ENCODE results near the gene PCSK5.

PCSK5 gene

DNA sequence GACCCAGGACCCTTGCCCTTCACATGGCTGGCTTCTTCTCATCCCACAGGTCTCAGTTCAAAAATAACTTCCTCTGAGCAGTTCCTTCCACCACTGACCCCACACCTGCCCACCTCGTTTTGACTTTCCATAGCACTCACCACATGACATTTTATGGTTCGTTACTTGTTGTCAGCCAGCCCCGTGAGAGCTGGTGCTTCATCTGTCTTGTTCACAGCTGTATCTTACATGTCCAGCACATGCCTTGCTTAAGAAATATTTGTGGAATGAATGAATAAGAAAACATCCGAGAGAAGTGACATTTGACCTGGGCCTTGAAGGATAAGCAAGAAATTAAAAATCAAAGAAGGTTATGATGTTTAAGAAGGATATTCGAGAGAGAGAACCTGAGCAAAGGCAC, 309.8 kb downstream of the PCSK5 start:
- H3K36me3 ChIP-seq: no peaks in the 10 kb centered on the region
- peak overlapping the region in 1 of 11 experiments; percentile 29; a peak in 1 of 22 replicates for H3K4me2 ChIP-seq
- H3K4me3 ChIP-seq: no peak overlapping the region
- H3K27me3 ChIP-seq: no peaks in the 10 kb centered on the region
- no peaks in the 10 kb centered on the region for H4K20me1 ChIP-seq
- no peaks in the 10 kb centered on the region for H3K9me3 ChIP-seq (replicated peaks in 1 of 11)
- H3K9ac ChIP-seq: no peak overlapping the region
- H3K27ac ChIP-seq: no peak overlapping the region
- no peak for TF ChIP-seq Cebpa-rat (IDR thresholded peaks at IDR 0.05)
- H3K4me1 ChIP-seq: peaks cover 0 to 12% (median 0%) of the 10 kb centered on the region in 10 experiments; a peak in 5 of 20 replicates

GRCh38 chr9:76200745-76201144, 310.3 kb downstream of the PCSK5 start:
- H3K27me3 ChIP-seq: no peaks in the 10 kb centered on the region
- H4K20me1 ChIP-seq: no peaks in the 10 kb centered on the region
- no peak overlapping the region for H3K27ac ChIP-seq
- H3K4me3 ChIP-seq: no peak overlapping the region
- H3K9me3 ChIP-seq (replicated peaks in 1 of 11): no peaks in the 10 kb centered on the region
- no peak overlapping the region for H3K9ac ChIP-seq
- no peak for TF ChIP-seq Cebpa-rat (IDR thresholded peaks at IDR 0.05)
- H3K36me3 ChIP-seq: no peaks in the 10 kb centered on the region
- H3K4me2 ChIP-seq: no peak overlapping the region; a peak in 1 of 22 replicates
- peaks cover 0 to 12% (median 0%) of the 10 kb centered on the region in 10 experiments; a peak in 5 of 20 replicates for H3K4me1 ChIP-seq

GRCh38 chr9:76203373-76203772, 312.9 kb downstream of the PCSK5 start:
- H3K9me3 ChIP-seq (replicated peaks in 1 of 11): no peaks in the 10 kb centered on the region
- no peaks in the 10 kb centered on the region for H3K27me3 ChIP-seq
- no peak overlapping the region for H3K27ac ChIP-seq
- no peak overlapping the region for H3K4me3 ChIP-seq
- H3K4me2 ChIP-seq: no peak overlapping the region
- H3K4me1 ChIP-seq: peaks cover 0 to 6% (median 0%) of the 10 kb centered on the region in 10 experiments; a peak in 2 of 20 replicates
- no peaks in the 10 kb centered on the region for H3K36me3 ChIP-seq
- TF ChIP-seq Cebpa-rat (IDR thresholded peaks at IDR 0.05): no peak
- no peak overlapping the region for H3K9ac ChIP-seq
- H4K20me1 ChIP-seq: no peaks in the 10 kb centered on the region

- Histone ChIP-seq H3K4me1 (no peaks in the 10 kb centered on the region), H4K20me1 (no peaks in the 10 kb centered on the region), H3K4me2 (no peak overlapping the region), H3K27ac (no peak overlapping the region), H3K9me3 (replicated peaks in 1 of 11) (no peaks in the 10 kb centered on the region), H3K27me3 (no peaks in the 10 kb centered on the region; a peak in 1 of 22 replicates), H3K36me3 (no peaks in the 10 kb centered on the region), H3K4me3 (no peak overlapping the region), H3K9ac (no peak overlapping the region)
- no peak for TF ChIP-seq Cebpa-rat (IDR thresholded peaks at IDR 0.05)
Measured at GRCh38 chr9:76206821-76207220, 316.3 kb downstream of the PCSK5 start.

DNA sequence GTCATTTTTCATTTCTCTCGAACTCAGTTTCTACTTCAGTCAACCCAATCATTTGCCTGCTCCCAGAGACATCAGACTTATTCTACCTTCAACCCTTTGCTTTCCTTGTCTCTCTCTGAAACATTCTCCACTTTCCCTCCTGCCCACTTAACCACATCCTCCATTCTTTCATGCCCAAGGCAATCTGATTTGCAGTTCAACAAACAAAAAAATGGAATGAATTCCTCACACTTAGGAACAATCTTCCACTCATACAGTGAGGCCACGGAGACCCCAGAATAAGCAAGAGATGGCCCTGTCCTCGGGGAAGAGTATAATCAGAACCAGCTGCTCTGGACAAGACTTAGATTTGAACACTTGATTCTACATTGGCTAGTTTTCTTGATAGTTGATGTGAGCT, 323.3 kb downstream of the PCSK5 start:
- no peaks in the 10 kb centered on the region for H4K20me1 ChIP-seq
- H3K4me3 ChIP-seq: no peak overlapping the region
- H3K4me2 ChIP-seq: no peak overlapping the region
- peaks cover 0 to 23% (median 4%) of the 10 kb centered on the region in 10 experiments; a peak in 10 of 20 replicates for H3K4me1 ChIP-seq
- H3K9me3 ChIP-seq (replicated peaks in 1 of 11): no peaks in the 10 kb centered on the region
- no peaks in the 10 kb centered on the region; a peak in 2 of 22 replicates for H3K27me3 ChIP-seq
- no peak overlapping the region for H3K27ac ChIP-seq
- no peak overlapping the region for H3K9ac ChIP-seq
- H3K36me3 ChIP-seq: no peaks in the 10 kb centered on the region
- TF ChIP-seq Cebpa-rat (IDR thresholded peaks at IDR 0.05): no peak

- no peaks in the 10 kb centered on the region; a peak in 2 of 22 replicates for H3K27me3 ChIP-seq
- no peak overlapping the region for H3K27ac ChIP-seq
- H3K9ac ChIP-seq: no peak overlapping the region
- no peaks in the 10 kb centered on the region for H4K20me1 ChIP-seq
- no peak for TF ChIP-seq Cebpa-rat (IDR thresholded peaks at IDR 0.05)
- peaks cover 0 to 33% (median 10%) of the 10 kb centered on the region in 10 experiments; a peak in 13 of 20 replicates for H3K4me1 ChIP-seq
- peak overlapping the region in 3 of 11 experiments; percentile 29 to 63 (median 49); a peak in 5 of 22 replicates for H3K4me2 ChIP-seq
- H3K36me3 ChIP-seq: no peaks in the 10 kb centered on the region
- no peaks in the 10 kb centered on the region for H3K9me3 ChIP-seq (replicated peaks in 1 of 11)
- no peak overlapping the region for H3K4me3 ChIP-seq
Measured at GRCh38 chr9:76215066-76215465, 324.6 kb downstream of the PCSK5 start.

DNA sequence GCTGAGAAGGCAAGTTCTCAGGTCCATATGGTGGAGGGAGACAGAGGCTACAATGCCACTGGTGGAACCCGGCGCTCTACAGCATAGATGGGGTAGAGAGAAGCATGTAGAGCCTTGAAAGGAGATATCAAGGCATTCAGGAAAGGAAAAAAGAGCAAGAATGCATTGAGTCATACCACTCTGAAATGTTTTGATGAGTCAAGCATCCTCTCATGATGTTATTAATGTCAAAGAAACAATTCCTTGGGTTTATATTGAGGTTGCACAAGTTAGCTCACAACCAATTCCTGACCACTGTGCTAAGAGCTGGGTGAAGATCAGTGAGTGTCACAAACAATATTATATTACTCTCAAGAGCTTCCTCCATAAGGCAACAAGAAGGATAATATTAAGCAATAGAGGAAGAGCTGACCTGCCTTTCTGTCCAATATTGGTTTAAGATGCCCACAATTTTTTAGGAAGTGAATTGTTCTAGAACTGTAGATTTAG, 325.7 kb downstream of the PCSK5 start:
- Histone ChIP-seq H3K36me3 (no peaks in the 10 kb centered on the region), H4K20me1 (no peaks in the 10 kb centered on the region), H3K9ac (no peak overlapping the region; a peak in 1 of 22 replicates), H3K27ac (peak overlapping the region in 3 of 11 experiments; percentile 2 to 40 (median 37); a peak in 3 of 22 replicates), H3K4me1 (peaks cover 0 to 33% (median 10%) of the 10 kb centered on the region in 10 experiments; a peak in 13 of 20 replicates), H3K27me3 (no peaks in the 10 kb centered on the region; a peak in 1 of 22 replicates), H3K9me3 (replicated peaks in 1 of 11) (no peaks in the 10 kb centered on the region), H3K4me2 (peak overlapping the region in 5 of 11 experiments; percentile 11 to 63 (median 29); a peak in 8 of 22 replicates), H3K4me3 (no peak overlapping the region)
- TF ChIP-seq Cebpa-rat (IDR thresholded peaks at IDR 0.05): peak in 2 of 11 experiments; percentile 56; a peak in 2 of 22 replicates

- Histone ChIP-seq H3K27me3 (no peaks in the 10 kb centered on the region; a peak in 1 of 22 replicates), H3K4me3 (no peak overlapping the region), H3K9ac (no peak overlapping the region), H3K4me2 (peak overlapping the region in 2 of 11 experiments; percentile 10 to 25; a peak in 4 of 22 replicates), H3K36me3 (no peaks in the 10 kb centered on the region), H3K9me3 (replicated peaks in 1 of 11) (no peaks in the 10 kb centered on the region), H3K27ac (no peak overlapping the region), H3K4me1 (peaks cover 0 to 33% (median 10%) of the 10 kb centered on the region in 10 experiments; a peak in 13 of 20 replicates), H4K20me1 (no peaks in the 10 kb centered on the region)
- TF ChIP-seq Cebpa-rat (IDR thresholded peaks at IDR 0.05): no peak
Measured at GRCh38 chr9:76218117-76218885, 327.8 kb downstream of the PCSK5 start.

DNA sequence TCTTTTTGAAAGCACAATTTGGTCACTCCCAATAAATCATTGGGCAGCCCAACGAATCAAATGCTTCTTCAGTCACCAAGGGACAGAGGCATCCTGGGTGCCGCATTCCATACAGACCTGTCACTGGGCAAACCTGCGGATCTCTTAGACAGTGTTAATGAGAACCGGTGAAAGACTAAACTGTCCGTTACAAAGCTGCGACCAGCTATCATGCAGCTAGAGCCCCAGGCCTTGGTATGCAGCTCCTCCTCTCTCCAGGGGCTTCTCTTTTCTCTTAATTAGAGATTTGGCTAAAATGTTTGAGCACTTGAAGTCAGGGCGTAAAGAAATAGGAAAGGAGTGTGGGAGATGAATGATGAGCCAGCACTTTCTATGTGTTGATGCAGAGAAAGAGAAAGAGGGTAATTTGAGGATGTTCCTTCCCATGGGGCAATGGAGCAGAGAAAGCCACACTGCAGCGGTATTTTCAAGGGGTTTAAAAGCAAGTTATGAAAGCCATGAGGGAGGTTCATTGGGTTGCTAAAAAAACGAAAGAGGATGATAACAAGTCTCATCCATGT, 328.5 kb downstream of the PCSK5 start:
- Histone ChIP-seq H3K27me3 (no peaks in the 10 kb centered on the region; a peak in 1 of 22 replicates), H3K4me1 (peaks cover 0 to 33% (median 10%) of the 10 kb centered on the region in 10 experiments; a peak in 13 of 20 replicates), H3K36me3 (no peaks in the 10 kb centered on the region), H4K20me1 (no peaks in the 10 kb centered on the region), H3K9me3 (replicated peaks in 1 of 11) (no peaks in the 10 kb centered on the region), H3K4me3 (no peak overlapping the region), H3K4me2 (peak overlapping the region in 7 of 11 experiments; percentile 8 to 42 (median 25); a peak in 9 of 22 replicates), H3K27ac (no peak overlapping the region), H3K9ac (no peak overlapping the region)
- no peak for TF ChIP-seq Cebpa-rat (IDR thresholded peaks at IDR 0.05)
